Stimulated activated naive B cell treated with anti-CD40 and anti-IgM and Interleukin-4, amounts not matched to agents 10 μg/mL and 1 μg/mL and 100 μg/mL, for 72 hours (primary cell): ENCODE results near the gene NQO2.
"Not testable (repeated sequence)": the region's sequence is repeated elsewhere in the genome, so short reads cannot be mapped to it uniquely, and the experiment has no call there.

ENCODE experiments used
- ATAC-seq, 2 donors: fragments of 150-1000 bp; cut with Tn5 transposase; replicated peaks; 2 replicates each; pipeline ENCODE4 v1.10.0; 2021; ENCODE audit warnings: moderate library complexity in 1 of 2
- DNase-seq: peaks from one replicate; pipeline ENCODE4 v3.0.0; 2021
- H3K27ac Mint-ChIP-seq: one replicate; pipeline ENCODE4 v1.8.0; 2022; ENCODE audit warnings: mild to moderate bottlenecking, mixed read lengths
- H3K27me3 Mint-ChIP-seq, 2 donors: one replicate each; pipeline ENCODE4 v1.8.0; 2022; ENCODE audit warnings: mixed read lengths in 2 of 2
- H3K36me3 Mint-ChIP-seq, 2 donors: one replicate each; pipeline ENCODE4 v1.8.0; 2022; ENCODE audit warnings: mixed read lengths in 2 of 2, mild to moderate bottlenecking in 1 of 2
- H3K4me1 Mint-ChIP-seq, 2 donors: one replicate each; pipeline ENCODE4 v1.8.0; 2022; ENCODE audit warnings: mixed read lengths in 2 of 2, mild to moderate bottlenecking in 1 of 2
- H3K4me3 Mint-ChIP-seq, 2 donors: one replicate each; pipeline ENCODE4 v1.8.0; 2022; ENCODE audit warnings: mild to moderate bottlenecking in 2 of 2, mixed read lengths in 2 of 2, moderate library complexity in 1 of 2
- H3K9me3 Mint-ChIP-seq, 2 donors: one replicate each; pipeline ENCODE4 v1.8.0; 2022; ENCODE audit warnings: mixed read lengths in 2 of 2, mild to moderate bottlenecking in 1 of 2

Gene NQO2

GRCh38 chr6:3041147-3041546 is 41.5 kb downstream of the NQO2 start:
- H3K4me1 Mint-ChIP-seq: peaks cover 0 to 2% of the 10 kb centered on the region in 2 donors
- ATAC-seq: no peak

GRCh38 chr6:3041606-3042005 is 41.9 kb downstream of the NQO2 start:
- Mint-ChIP-seq H3K27me3 (peaks cover 7 to 15% of the 10 kb centered on the region in 2 donors), H3K4me1 (peaks cover 0 to 2% of the 10 kb centered on the region in 2 donors)
- no peak for DNase-seq

More at GRCh38 chr6:3041147-3041546, 41.5 kb downstream of the NQO2 start:
- Mint-ChIP-seq H3K36me3 (no peaks in the 10 kb centered on the region), H3K27me3 (peaks cover 9 to 18% of the 10 kb centered on the region in 2 donors), H3K4me3 (no peak overlapping the region), H3K9me3 (no peaks in the 10 kb centered on the region), H3K27ac (no peak overlapping the region)
- DNase-seq: no peak

GRCh38 chr6:3045369-3045768 is 45.7 kb downstream of the NQO2 start:
- Mint-ChIP-seq H3K36me3 (no peaks in the 10 kb centered on the region), H3K4me1 (peaks cover 0 to 4% of the 10 kb centered on the region in 2 donors), H3K27ac (no peak overlapping the region), H3K4me3 (no peak overlapping the region), H3K27me3 (peaks cover 17 to 24% of the 10 kb centered on the region in 2 donors), H3K9me3 (no peaks in the 10 kb centered on the region)
- DNase-seq (no peak), ATAC-seq (no peak)

More at GRCh38 chr6:3041606-3042005, 41.9 kb downstream of the NQO2 start:
- Mint-ChIP-seq H3K4me3 (no peak overlapping the region), H3K36me3 (no peaks in the 10 kb centered on the region), H3K27ac (no peak overlapping the region), H3K9me3 (no peaks in the 10 kb centered on the region)
- ATAC-seq: no peak

GRCh38 chr6:3045777-3046176 is 46.1 kb downstream of the NQO2 start:
- peaks cover 0 to 4% of the 10 kb centered on the region in 2 donors for H3K4me1 Mint-ChIP-seq

GRCh38 chr6:3046295-3046694 is 46.6 kb downstream of the NQO2 start:
- H3K36me3 Mint-ChIP-seq: no peaks in the 10 kb centered on the region
- ATAC-seq: no peak
- H3K27me3 Mint-ChIP-seq: peaks cover 17 to 24% of the 10 kb centered on the region in 2 donors
- no peak for DNase-seq
- H3K9me3 Mint-ChIP-seq: no peaks in the 10 kb centered on the region
- peaks cover 0 to 4% of the 10 kb centered on the region in 2 donors for H3K4me1 Mint-ChIP-seq
- H3K4me3 Mint-ChIP-seq: no peak overlapping the region
- H3K27ac Mint-ChIP-seq: no peak overlapping the region

More at GRCh38 chr6:3045777-3046176, 46.1 kb downstream of the NQO2 start:
- no peak for ATAC-seq
- no peak for DNase-seq
- no peaks in the 10 kb centered on the region for H3K36me3 Mint-ChIP-seq
- no peak overlapping the region for H3K27ac Mint-ChIP-seq
- peaks cover 17 to 24% of the 10 kb centered on the region in 2 donors for H3K27me3 Mint-ChIP-seq
- H3K4me3 Mint-ChIP-seq: no peak overlapping the region
- no peaks in the 10 kb centered on the region for H3K9me3 Mint-ChIP-seq

- H3K36me3 Mint-ChIP-seq, H3K27ac Mint-ChIP-seq, H3K4me1 Mint-ChIP-seq, H3K4me3 Mint-ChIP-seq, ATAC-seq, H3K9me3 Mint-ChIP-seq, DNase-seq: not testable (repeated sequence)
- peaks cover 23 to 33% of the 10 kb centered on the region in 2 donors for H3K27me3 Mint-ChIP-seq
Measured at GRCh38 chr6:3048009-3048408, 48.3 kb downstream of the NQO2 start.

- ATAC-seq: no peak
- Mint-ChIP-seq H3K36me3 (no peaks in the 10 kb centered on the region), H3K27me3 (peaks cover 12 to 37% of the 10 kb centered on the region in 2 donors), H3K4me1 (peaks cover 10 to 30% of the 10 kb centered on the region in 2 donors), H3K9me3 (no peaks in the 10 kb centered on the region), H3K27ac (peak overlapping the region; percentile 68), H3K4me3 (peak overlapping the region; percentile 29 to 90)
- no peak for DNase-seq
Measured at GRCh38 chr6:3052481-3053230, 53.0 kb downstream of the NQO2 start.

GRCh38 chr6:3053231-3053508 is 53.5 kb downstream of the NQO2 start:
- Mint-ChIP-seq H3K9me3 (no peaks in the 10 kb centered on the region), H3K27ac (peak overlapping the region; percentile 68), H3K27me3 (peaks cover 12 to 34% of the 10 kb centered on the region in 2 donors), H3K4me1 (peaks cover 10 to 30% of the 10 kb centered on the region in 2 donors), H3K4me3 (peak overlapping the region; percentile 86 to 90), H3K36me3 (no peaks in the 10 kb centered on the region)
- DNase-seq: no peak
- no peak for ATAC-seq

- not testable (repeated sequence) for H3K27ac Mint-ChIP-seq, ATAC-seq, DNase-seq, H3K9me3 Mint-ChIP-seq, H3K36me3 Mint-ChIP-seq
- peak overlapping the region; percentile 25 to 90 for H3K4me3 Mint-ChIP-seq
- H3K27me3 Mint-ChIP-seq: peaks cover 6 to 21% of the 10 kb centered on the region in 2 donors
- H3K4me1 Mint-ChIP-seq: peaks cover 9 to 36% of the 10 kb centered on the region in 2 donors
Measured at GRCh38 chr6:3054229-3055157, 54.8 kb downstream of the NQO2 start.

- not testable (repeated sequence) for ATAC-seq, H3K36me3 Mint-ChIP-seq, H3K9me3 Mint-ChIP-seq, DNase-seq, H3K4me3 Mint-ChIP-seq, H3K27ac Mint-ChIP-seq
- H3K27me3 Mint-ChIP-seq: peaks cover 6 to 18% of the 10 kb centered on the region in 2 donors
- H3K4me1 Mint-ChIP-seq: peaks cover 9 to 36% of the 10 kb centered on the region in 2 donors
Measured at GRCh38 chr6:3055158-3055499, 55.4 kb downstream of the NQO2 start.

- no peak overlapping the region for H3K4me3 Mint-ChIP-seq
- no peak for ATAC-seq
- no peak overlapping the region for H3K27ac Mint-ChIP-seq
- H3K36me3 Mint-ChIP-seq: no peaks in the 10 kb centered on the region
- H3K27me3 Mint-ChIP-seq: peaks cover 5 to 17% of the 10 kb centered on the region in 2 donors
- H3K9me3 Mint-ChIP-seq: no peaks in the 10 kb centered on the region
- DNase-seq: no peak
- peaks cover 9 to 35% of the 10 kb centered on the region in 2 donors for H3K4me1 Mint-ChIP-seq
Measured at GRCh38 chr6:3057063-3057770, 57.5 kb downstream of the NQO2 start.

GRCh38 chr6:3058957-3059356 is 59.3 kb downstream of the NQO2 start:
- H3K36me3 Mint-ChIP-seq: no peaks in the 10 kb centered on the region
- H3K27me3 Mint-ChIP-seq: peaks cover 0 to 6% of the 10 kb centered on the region in 2 donors
- no peak overlapping the region for H3K4me3 Mint-ChIP-seq
- H3K9me3 Mint-ChIP-seq: no peaks in the 10 kb centered on the region
- ATAC-seq (no peak), DNase-seq (no peak)
- H3K4me1 Mint-ChIP-seq: peaks cover 3 to 19% of the 10 kb centered on the region in 2 donors
- no peak overlapping the region for H3K27ac Mint-ChIP-seq

GRCh38 chr6:3060092-3060491 is 60.4 kb downstream of the NQO2 start:
- not testable (repeated sequence) for ATAC-seq, H3K27ac Mint-ChIP-seq, DNase-seq, H3K9me3 Mint-ChIP-seq, H3K27me3 Mint-ChIP-seq, H3K4me3 Mint-ChIP-seq, H3K36me3 Mint-ChIP-seq
- H3K4me1 Mint-ChIP-seq: peaks cover 7 to 23% of the 10 kb centered on the region in 2 donors

- Mint-ChIP-seq H3K27me3 (no peaks in the 10 kb centered on the region), H3K36me3 (no peaks in the 10 kb centered on the region), H3K4me1 (peaks cover 7 to 18% of the 10 kb centered on the region in 2 donors), H3K4me3 (no peak overlapping the region), H3K9me3 (no peaks in the 10 kb centered on the region), H3K27ac (no peak overlapping the region)
- no peak for DNase-seq
- ATAC-seq: no peak
Measured at GRCh38 chr6:3061501-3061941, 61.8 kb downstream of the NQO2 start.
